AG10803 (cell line): Measurements from ENCODE around the gene KCNT2.

Source experiments
- DNase-seq: peaks from one replicate; pipeline ENCODE4 v3.0.0; 2010; ENCODE audit warnings: low read depth
- H3K4me3 ChIP-seq: 2 replicates; pipeline ENCODE4 v1.5.1; 2011; ENCODE audit warnings: mild to moderate bottlenecking, low read length, control low read depth
- TF ChIP-seq, protein P1 (sequence below): conservative IDR thresholded peaks from 2 replicates; pipeline ENCODE4 v1.5.1; 2011; ENCODE audit warnings: mild to moderate bottlenecking, low read length, control low read depth, inconsistent platforms

KCNT2 gene

DNA sequence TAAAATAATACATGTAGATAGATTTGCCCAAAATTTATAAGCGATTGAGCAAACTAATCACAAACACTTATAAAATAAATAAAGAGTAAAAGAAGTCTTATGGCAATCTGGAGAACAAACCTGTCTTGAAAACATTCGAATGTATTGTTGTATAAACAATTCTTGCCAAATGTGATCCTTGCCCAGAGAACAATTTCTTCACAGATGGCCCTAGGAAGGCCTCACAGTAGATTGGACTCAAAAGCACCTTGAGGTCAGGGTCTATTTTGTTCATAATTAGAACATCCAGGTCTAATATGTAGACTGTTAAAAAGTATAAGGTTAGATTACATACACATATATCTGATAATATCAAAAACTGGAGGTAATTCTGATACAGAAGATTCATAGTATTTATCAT, 202.4 kb downstream of the KCNT2 start:
- TF ChIP-seq, protein P1, sequence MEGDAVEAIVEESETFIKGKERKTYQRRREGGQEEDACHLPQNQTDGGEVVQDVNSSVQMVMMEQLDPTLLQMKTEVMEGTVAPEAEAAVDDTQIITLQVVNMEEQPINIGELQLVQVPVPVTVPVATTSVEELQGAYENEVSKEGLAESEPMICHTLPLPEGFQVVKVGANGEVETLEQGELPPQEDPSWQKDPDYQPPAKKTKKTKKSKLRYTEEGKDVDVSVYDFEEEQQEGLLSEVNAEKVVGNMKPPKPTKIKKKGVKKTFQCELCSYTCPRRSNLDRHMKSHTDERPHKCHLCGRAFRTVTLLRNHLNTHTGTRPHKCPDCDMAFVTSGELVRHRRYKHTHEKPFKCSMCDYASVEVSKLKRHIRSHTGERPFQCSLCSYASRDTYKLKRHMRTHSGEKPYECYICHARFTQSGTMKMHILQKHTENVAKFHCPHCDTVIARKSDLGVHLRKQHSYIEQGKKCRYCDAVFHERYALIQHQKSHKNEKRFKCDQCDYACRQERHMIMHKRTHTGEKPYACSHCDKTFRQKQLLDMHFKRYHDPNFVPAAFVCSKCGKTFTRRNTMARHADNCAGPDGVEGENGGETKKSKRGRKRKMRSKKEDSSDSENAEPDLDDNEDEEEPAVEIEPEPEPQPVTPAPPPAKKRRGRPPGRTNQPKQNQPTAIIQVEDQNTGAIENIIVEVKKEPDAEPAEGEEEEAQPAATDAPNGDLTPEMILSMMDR, result no peak

DNA sequence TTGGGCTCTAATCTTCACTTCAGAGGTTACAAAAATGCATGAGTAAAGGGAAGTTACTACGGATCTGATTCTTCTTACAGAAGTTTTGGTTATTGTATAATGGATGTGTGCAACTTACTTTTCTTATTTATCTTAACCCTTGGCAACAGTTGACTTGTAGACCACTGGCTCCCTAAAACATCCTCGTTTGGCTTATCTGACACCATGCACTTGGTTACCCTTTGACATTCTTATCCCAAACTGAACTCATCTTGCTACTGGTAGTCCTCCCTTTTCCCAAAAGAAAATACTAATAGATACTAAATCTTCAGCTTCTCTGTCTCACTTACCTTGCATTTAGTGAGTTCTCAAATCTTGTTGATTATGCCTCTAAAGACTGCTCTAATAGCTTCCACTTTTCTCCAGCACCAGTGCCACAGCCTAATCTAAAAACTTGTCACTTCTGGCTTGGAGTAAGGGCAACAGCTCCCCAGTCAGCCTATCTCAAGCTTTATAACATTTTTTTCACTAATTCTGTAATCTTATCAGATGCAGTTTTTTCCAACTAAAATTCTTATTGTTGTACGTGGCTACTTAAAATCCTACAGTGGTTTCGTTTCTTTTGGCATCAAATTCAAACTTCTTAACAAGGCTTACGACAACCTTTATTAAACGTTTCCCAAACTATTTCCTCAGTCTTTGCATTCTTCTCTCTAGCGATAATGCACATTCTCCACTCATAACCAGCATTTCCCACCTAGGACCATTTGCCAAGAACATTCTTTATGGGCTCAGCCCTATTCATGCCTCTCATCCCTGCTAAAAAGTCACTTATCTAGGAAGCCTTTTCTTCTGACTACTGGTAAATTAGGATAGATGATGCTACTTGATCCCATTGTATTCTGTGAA, 204.2 kb downstream of the KCNT2 start:
- TF ChIP-seq, protein P1, result no peak
- peak; percentile 6 for DNase-seq
- no peak overlapping the region for H3K4me3 ChIP-seq

More for the DNA sequence above, 202.4 kb downstream of the KCNT2 start:
- DNase-seq, result no peak
- no peak overlapping the region for H3K4me3 ChIP-seq

DNA sequence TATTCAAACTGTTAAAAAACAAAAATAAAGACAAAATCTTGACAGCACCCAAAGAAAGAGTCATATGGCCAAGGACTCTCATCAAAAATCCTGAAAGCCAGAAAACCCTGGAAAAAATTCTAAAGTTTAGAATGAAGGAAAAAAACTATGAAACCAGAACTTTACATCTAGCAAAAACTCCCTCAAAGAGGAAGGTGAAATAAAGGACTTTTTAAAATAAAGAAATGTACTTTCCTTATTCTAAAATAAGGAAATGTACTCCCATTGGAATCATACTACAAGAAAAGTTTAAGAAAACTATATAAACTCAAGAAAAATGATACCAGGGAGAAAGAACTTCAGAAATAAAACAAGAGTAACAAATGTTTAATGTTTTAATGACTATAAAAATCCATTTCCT, 206.3 kb downstream of the KCNT2 start:
- TF ChIP-seq, protein P1, result no peak
- no peak for DNase-seq
- no peak overlapping the region for H3K4me3 ChIP-seq

DNA sequence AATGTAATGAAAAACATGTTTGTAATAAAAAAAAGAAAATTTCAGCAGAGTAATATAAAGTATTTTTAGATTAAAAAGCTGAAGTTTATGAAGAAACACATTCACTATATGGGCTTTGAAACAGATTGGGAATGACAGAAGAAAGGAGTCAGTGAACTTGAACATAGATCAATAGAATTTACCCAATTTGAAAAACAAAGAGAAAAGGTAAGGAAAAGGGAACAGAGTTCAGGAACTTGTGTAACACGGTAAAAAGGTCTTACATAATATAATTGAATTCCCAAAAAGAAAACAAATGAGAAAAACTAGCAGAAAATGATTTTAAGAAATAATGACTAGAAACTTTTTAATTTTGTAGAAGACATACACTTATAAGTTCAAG, 206.8 kb downstream of the KCNT2 start:
- no peak overlapping the region for H3K4me3 ChIP-seq
- TF ChIP-seq, protein P1, result no peak
- DNase-seq, result no peak

DNA sequence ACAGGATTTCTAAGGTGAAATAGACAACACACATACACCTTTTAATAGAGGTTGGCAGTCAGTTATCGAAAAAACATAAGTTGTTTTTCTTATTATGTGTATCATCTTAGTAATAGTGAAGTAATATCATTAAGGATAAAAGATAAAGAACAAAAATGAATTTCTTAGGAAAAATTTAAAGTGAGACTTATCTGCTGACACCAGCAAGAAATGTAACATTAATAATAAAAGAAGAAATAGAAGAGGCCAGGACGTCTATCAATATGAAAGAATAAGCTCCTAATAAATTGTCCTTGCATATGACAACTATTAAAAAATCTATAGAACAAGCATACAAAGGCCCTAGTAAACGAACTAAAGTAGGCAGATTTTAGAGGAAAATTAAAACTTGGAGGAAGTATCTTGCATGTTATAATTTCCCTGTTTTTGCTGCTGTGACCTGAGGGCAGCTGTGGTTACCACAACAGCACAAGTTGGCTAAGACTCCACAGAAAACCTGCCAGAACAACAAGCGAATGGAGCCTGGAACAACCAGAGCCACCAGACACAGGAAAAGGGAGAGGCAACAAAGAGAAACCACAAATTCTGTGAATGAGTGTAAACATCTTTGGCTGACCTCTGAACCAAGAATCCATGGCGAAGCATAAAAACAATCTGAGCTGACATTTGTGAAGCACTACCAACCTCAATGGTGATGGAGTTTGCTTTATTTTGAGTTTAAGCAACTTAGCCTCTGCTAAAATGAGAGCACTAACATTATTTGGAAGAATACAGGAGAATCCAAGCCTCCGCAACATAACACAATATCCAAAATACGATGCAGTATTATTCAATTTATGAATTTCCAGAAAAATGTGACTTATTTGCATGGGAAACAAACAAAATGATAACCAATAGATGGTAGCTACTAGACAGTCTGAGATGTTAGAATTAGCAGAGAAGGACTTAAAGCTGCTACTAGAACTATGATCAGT, 207.5 kb downstream of the KCNT2 start:
- peak; percentile 84 for DNase-seq
- TF ChIP-seq, protein P1, result no peak
- H3K4me3 ChIP-seq, result no peak overlapping the region

DNA sequence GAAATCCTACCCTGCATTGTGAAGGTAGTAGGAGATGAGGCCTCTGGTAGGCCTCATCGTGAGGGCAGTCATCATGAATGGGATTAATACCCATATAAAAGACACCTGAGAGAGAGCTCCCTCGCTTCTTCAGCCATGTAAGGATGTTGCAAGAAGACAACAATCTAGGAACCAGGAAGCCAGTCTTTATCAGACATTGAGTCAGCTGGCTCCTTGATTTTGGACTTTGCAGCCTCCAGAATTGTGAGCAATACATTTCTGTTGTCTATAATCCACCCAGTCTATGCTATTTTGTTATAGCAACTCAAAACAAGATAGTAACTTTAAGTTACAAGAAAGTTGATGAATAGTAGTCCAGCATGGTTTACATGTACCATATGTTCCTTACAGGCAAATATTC, 208.5 kb downstream of the KCNT2 start:
- TF ChIP-seq, protein P1, result no peak
- DNase-seq, result no peak
- H3K4me3 ChIP-seq, result no peak overlapping the region
